ENCODE data around the gene RABL6.

RABL6 gene

DNA sequence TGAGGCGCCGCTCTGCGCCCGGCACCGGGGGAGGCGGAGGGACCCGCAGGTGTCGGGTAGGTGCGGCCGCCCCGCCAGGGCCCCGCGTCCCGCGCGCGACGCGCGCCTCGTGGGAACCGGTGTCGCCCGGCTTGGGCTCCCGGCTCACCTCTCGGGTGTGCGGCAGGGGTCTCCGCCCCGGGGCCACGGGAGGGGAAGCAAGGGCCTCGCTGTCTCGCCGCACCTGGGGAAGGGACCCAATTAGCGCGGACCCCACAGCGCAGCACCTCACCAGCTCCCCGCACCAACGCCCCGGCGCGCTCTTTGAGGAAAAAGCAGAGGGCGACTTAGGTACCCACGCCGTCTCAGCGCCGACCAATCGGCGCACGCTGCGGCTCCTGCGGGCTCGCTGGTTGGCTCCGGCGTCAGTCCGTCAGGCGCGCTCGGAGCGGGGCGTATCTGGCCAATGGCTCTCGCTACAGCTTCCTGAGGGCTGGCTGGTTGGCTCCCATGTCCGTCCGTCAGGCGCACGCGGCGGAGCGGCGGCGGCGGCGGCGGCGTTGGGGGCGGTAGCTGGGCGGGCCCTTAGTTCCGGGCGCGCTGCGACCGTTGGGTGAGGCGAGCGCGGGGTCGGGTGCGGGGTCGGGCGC is 78.3 kb downstream of the RABL6 start, which contains the start of gene TRAF2:
TRAF2 (plus strand) TSS at position 567 of the 629 bp plus-strand sequence. CDS start 12,225 bp downstream, outside the sequence.
- DNase-seq: peak; percentile 97

DNA sequence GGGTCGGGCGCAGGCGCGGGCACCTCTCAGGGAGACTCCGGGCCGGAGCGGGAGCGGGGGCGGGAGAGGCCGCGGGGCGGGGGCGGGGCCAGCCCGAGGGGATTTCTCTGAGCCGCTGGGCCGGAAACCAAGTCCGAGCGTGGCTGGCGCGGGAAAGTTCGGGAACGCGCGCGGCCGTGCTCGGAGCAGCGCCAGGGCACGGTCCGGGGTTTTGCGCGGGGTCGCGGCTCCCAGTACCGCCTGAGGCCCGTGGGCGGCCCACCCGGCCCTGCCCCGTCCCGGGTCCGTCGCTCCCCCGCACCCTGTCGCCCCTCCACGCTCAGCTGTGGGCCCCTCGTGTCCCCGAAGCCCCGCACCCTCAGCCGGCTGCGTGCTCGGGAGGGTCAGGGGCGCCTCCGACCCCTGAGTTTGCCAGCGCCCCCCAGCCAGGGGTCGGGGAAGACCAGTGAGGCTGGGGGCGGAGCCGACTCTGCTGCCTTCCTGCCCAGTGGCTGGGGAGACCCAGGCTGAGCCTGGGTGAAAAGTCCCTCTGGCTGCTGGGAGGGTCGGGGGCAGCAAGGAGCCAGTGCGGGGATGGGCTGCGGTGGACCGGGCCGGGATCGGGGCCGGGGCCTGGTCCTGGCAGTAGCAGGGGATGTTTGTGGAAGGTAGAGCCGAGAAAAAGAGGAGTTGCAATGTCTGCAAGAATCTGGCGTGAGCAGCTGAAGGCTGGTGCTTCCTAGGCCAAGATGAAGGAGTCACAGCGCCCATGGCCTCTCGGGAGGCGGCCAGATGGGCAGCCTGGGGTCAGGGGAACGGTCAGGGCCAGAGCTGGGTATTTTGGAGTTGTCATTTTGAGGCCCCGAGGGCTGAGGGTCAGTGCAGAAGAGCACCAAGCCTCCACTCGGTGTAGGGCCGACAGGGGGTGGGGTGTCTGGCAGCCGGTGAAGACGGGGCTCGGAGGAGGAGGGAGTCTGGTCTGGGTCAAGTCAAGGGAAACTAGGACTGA is 79.2 kb downstream of the RABL6 start:
- DNase-seq: peak; percentile 29

DNA sequence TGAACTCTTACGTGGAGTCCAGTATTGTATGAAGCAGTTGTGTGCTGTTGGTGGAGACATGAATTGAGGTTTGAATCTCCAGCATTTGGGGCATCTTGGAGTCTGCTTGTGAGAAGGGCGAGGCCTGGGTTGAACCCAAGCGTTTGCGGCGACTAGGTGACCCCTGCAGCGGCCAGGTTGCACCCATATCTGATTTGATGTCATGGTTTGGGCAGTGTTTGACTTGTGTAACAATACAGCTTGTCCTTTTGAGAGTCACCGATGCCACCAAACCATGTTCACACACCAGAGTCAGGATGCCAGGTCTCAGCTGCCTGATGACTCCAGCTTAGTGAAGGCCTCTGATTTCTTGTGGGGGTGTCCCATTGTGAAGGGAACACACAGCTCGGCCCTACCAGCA is 80.7 kb downstream of the RABL6 start:
- DNase-seq: no peak

DNA sequence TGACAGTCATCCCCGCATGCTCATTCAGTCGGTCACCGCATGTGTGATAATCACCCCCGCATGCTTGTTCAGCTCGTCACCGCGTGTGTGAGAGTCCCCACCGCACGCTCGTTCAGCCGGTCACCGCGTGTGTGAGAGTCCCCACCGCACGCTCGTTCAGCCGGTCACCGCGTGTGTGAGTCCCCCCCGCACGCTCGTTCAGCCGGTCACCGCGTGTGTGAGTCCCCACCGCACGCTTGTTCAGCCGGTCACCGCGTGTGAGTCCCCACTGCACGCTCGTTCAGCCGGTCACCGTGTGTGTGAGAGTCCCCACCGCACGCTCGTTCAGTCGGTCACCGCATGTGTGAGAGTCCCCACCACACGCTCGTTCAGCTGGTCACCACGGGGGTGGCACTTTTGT is 82.1 kb downstream of the RABL6 start:
- DNase-seq: no peak

DNA sequence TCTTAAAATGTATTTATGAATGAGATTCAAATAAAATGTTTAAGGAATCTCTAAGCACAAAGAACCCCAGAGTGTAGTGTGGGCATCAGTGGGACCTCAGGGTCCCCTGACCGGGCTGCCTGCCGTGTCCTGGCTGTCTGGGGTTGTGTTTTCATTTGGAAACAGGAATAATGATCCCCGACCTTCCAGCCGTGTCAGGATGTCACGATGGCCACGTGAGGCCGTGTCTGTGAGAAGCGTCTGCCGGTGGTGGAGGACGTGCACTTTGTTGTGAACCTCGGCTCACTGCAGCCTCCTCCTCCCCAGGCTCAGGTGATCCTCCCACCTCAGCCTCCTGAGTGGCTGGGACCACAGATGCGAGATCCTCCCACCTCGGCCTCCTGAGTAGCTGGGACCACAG is 82.9 kb downstream of the RABL6 start:
- no peak for DNase-seq

All from central memory CD4-positive, alpha-beta T cell (primary cell).